Measurements from ENCODE around the gene KHDC1. TPM values are rescaled to one million over a fixed set of nuclear protein-coding genes. Genes with fewer than 3 reads are reported as not detected.

KHDC1 gene
- total RNA-seq (2021; fragmentation: NEBNext Ultra II Directional; extraction: Animal tissue kit (Norgen Biotek cat#: 25700)) (4.3 and 4.6 TPM in 2 replicates), polyA plus RNA-seq (2011; rRNA removed) (7.3 and 9.4 TPM in 2 replicates), polyA minus RNA-seq (2011; rRNA and poly(A)+ RNA removed) (4.0 and 6.5 TPM in 2 replicates)
- 8.7 TPM for polyA plus RNA-seq (2011; cell fraction: cytosol; rRNA removed)
- polyA plus RNA-seq (2011; cell fraction: nucleus; rRNA removed): 11.6 TPM
- polyA plus RNA-seq (2012, experiment 1 of 2): 4.6 to 7.1 TPM (median 6.2 TPM) in 4 replicates
- 4.1 TPM for polyA plus RNA-seq (2012, experiment 2 of 2)
- 5.9 TPM for polyA plus RNA-seq (2013, experiment 1 of 2)
- polyA plus RNA-seq (2013, experiment 2 of 2): 5.4 TPM
- polyA minus RNA-seq (2011; cell fraction: cytosol; rRNA and poly(A)+ RNA removed): 6.2 TPM
- polyA minus RNA-seq (2011; cell fraction: nucleus; rRNA and poly(A)+ RNA removed): 16.7 TPM
- long read RNA-seq, experiment 1, partial matches to known transcripts: 0 of 7 reads
- long read RNA-seq, experiment 1, other reads (novel, unspliced or antisense): 4 of 7 reads
- long read RNA-seq, experiment 2, transcript KHDC1-202 (5 exons, 1,430 nt): major isoform, 9 of 18 reads
- long read RNA-seq, experiment 2, partial matches to known transcripts: 0 of 18 reads
- long read RNA-seq, experiment 2, other reads (novel, unspliced or antisense): 9 of 18 reads

- H3K18ac ChIP-seq (ENCODE audit: extremely low read depth, low read length): peak within 1 kb of the TSS; percentile 53; the same call in 1 of the 2 replicates
- H3K14ac ChIP-seq (ENCODE audit: insufficient read length): no peak within 1 kb of the TSS
- H3K4me3 ChIP-seq (ENCODE audit: extremely low read depth in 1 of 4, insufficient read depth in 2 of 4, low read depth in 3 of 4, low read length in 4 of 4): peak within 1 kb of the TSS; percentile 47 to 70 (median 59)
- ChIA-PET CTCF (ENCODE audit: partially characterized antibody) (interaction anchor here (0.7 to 1.1 kb wide), 3 partner anchors 28 to 62 kb away, joined by 3 to 4 read pairs (median 3); no protein-coding TSS in a partner anchor), POLR2A (ENCODE audit: partially characterized antibody) (interaction anchor here (0.7 to 1.0 kb wide), 4 partner anchors 12 to 160 kb away, joined by 3 to 5 read pairs (median 3); no protein-coding TSS in a partner anchor)
- H3K4ac ChIP-seq (replicated peaks; ENCODE audit: insufficient read length, low read depth, low read length): peak within 1 kb of the TSS; percentile 94
- peaks cover 6% of the 10 kb centered on the region; the same call in 1 of the 2 replicates for H3K79me1 ChIP-seq (ENCODE audit: low read depth, low read length)
- H3K36me3 ChIP-seq (ENCODE audit: control insufficient read depth in 2 of 4, insufficient read depth in 4 of 4, low read length in 3 of 4): peaks cover 0 to 2% (median 0%) of the 10 kb centered on the region in 4 experiments; a peak in 1 of 8 replicates
- WGBS, 2 experiments (ENCODE audit: extremely low coverage in 1 of 2, insufficient coverage in 1 of 2, insufficient read length in 1 of 2, insufficient replicate concordance in 2 of 2, low coverage in 1 of 2, low lambda C conversion rate in 2 of 2, missing lambda C conversion rate in 1 of 2): 11% methylated on average over 24 of the region's 63 CpGs; no CpG with 5 or more reads in 1 of the 2 experiments
- no peak within 1 kb of the TSS for H3K23ac ChIP-seq (ENCODE audit: insufficient read length)
- H2BK120ac ChIP-seq (replicated peaks; ENCODE audit: low read depth, low read length): no peak within 1 kb of the TSS
- peak within 1 kb of the TSS; percentile 69 for H4K5ac ChIP-seq (ENCODE audit: insufficient read length, low read depth, low read length)
- H2BK5ac ChIP-seq (ENCODE audit: low read depth, low read length): no peak within 1 kb of the TSS
- H3K56ac ChIP-seq (replicated peaks; ENCODE audit: insufficient read length, low read depth, low read length): peak within 1 kb of the TSS; percentile 67
- no peak within 1 kb of the TSS for H2BK15ac ChIP-seq (ENCODE audit: low read length)
- FAIRE-seq (no peak), DNase-seq (ENCODE audit: low read depth in 1 of 2, low spot score in 2 of 2) (peak; percentile 50 to 74)
- H4K91ac ChIP-seq (replicated peaks; ENCODE audit: insufficient read length, low read length): peak within 1 kb of the TSS; percentile 34
- no peaks in the 10 kb centered on the region for H3K27me3 ChIP-seq (replicated peaks in 1 of 4; ENCODE audit: control insufficient read depth in 3 of 4, extremely low read depth in 1 of 4, insufficient read depth in 3 of 4, low read length in 3 of 4)
- H3K9ac ChIP-seq (replicated peaks in 1 of 4; ENCODE audit: extremely low read depth in 1 of 4, low read depth in 3 of 4, low read length in 3 of 4): peak within 1 kb of the TSS in 3 of 4 experiments; percentile 40 to 50 (median 42); a peak in 6 of 7 replicates
- no peaks in the 10 kb centered on the region for H3K9me3 ChIP-seq (ENCODE audit: insufficient read depth in 2 of 2, low read depth in 1 of 2, low read length in 1 of 2)
- H3K27ac ChIP-seq (ENCODE audit: low read depth, low read length): peak within 1 kb of the TSS; percentile 41; the same call in 1 of the 2 replicates
- H3K4me2 ChIP-seq (ENCODE audit: insufficient read depth in 1 of 2, low read depth in 2 of 2, low read length in 2 of 2): peak within 1 kb of the TSS; percentile 75 to 84
- H3K23me2 ChIP-seq (ENCODE audit: low read depth, low read length): peaks cover 6% of the 10 kb centered on the region; the same call in 1 of the 2 replicates
- peaks cover 0 to 4% of the 10 kb centered on the region in 2 experiments for H4K20me1 ChIP-seq (replicated peaks in 1 of 2; ENCODE audit: control insufficient read depth in 1 of 2, insufficient read depth in 2 of 2, low read length in 2 of 2)
- H2AFZ ChIP-seq (ENCODE audit: low read length): peak within 1 kb of the TSS; percentile 40; the same call in 1 of the 2 replicates
- peaks cover 0 to 15% of the 10 kb centered on the region in 2 experiments; a peak in 1 of 4 replicates for H3K79me2 ChIP-seq (ENCODE audit: control insufficient read depth in 1 of 2, insufficient read depth in 2 of 2, low read length in 2 of 2)
- H3K4me1 ChIP-seq (replicated peaks in 1 of 4; ENCODE audit: control insufficient read depth in 3 of 4, insufficient read depth in 4 of 4, low read length in 3 of 4): peaks cover 0 to 9% (median 5%) of the 10 kb centered on the region in 4 experiments; a peak in 4 of 7 replicates
- peak within 1 kb of the TSS; percentile 76; the same call in 1 of the 2 replicates for H2AK5ac ChIP-seq (ENCODE audit: low read depth, low read length)
- peak within 1 kb of the TSS; percentile 96 for H4K8ac ChIP-seq (ENCODE audit: extremely low read depth, insufficient read depth, low read length)
- H2BK20ac ChIP-seq (ENCODE audit: low read length): no peak within 1 kb of the TSS; the same call in 1 of the 2 replicates
- no peak within 1 kb of the TSS; the same call in 1 of the 2 replicates for H2BK12ac ChIP-seq (ENCODE audit: low read depth, low read length)
- no peak for TF ChIP-seq BRCA1 (IDR thresholded peaks at IDR 0.05; ENCODE audit: low read depth, low read length)
- TF ChIP-seq HDAC2 (IDR thresholded peaks at IDR 0.05; ENCODE audit: borderline replicate concordance in 1 of 2, low read depth in 2 of 2, low read length in 2 of 2): peak in 1 of 2 experiments; percentile 84; a peak in 1 of 4 replicates
- TF ChIP-seq JUN (IDR thresholded peaks at IDR 0.05; ENCODE audit: low read depth, low read length): no peak
- no peak for TF ChIP-seq KDM1A (IDR thresholded peaks at IDR 0.05; ENCODE audit: borderline replicate concordance, low read length)
- TF ChIP-seq MAX (IDR thresholded peaks at IDR 0.05): peak; percentile 93
- no peak for TF ChIP-seq BACH1 (IDR thresholded peaks at IDR 0.05; ENCODE audit: low read length)
These were observed at the start of gene KHDC1 for GRCh38 chr6:73262671-73263569. Gene KHDC1, minus strand, starts transcription at chr6:73263196. Its CDS starts 20,679 bp downstream, at chr6:73242517.

Data from H1 (cell line).